GM11168 (cell line): ENCODE measurements around the gene DRC7.
"Not testable (repeated sequence)": the region's sequence is repeated elsewhere in the genome, so short reads cannot be mapped to it uniquely, and the experiment has no call there.

Experiments used
- in situ Hi-C: fragments of 300-500 bp; cut with MboI; formaldehyde crosslinking; loops from one replicate; pipeline ENCODE4 v1.12.0; 2022; ENCODE audit warnings: low sequenced_read_pairs; ENCODE audit not compliant: unreplicated experiment

DRC7 gene

GRCh38 chr16:57706717-57707116, 12.1 kb downstream of the DRC7 start:
- in situ Hi-C loops, result no loop called here

DNA sequence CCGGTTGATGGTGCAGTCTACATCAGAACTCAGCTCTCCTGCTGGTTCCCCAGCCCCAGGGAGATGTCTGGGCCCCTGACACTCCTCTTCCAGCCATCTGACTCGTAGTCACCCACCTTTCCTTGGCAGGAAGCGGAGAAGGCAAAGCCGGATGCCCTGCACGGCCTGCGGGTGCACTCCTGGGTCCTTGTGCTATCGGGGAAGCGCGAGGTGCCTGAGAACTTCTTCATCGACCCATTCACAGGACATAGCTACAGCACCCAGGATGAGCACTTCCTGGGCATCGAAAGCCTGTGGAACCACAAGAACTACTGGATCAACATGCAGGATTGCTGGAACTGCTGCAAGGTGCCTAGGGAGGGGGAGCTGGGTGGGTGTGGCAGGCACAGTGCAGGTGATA, 12.7 kb downstream of the DRC7 start:
- in situ Hi-C loops, result no loop called here

DNA sequence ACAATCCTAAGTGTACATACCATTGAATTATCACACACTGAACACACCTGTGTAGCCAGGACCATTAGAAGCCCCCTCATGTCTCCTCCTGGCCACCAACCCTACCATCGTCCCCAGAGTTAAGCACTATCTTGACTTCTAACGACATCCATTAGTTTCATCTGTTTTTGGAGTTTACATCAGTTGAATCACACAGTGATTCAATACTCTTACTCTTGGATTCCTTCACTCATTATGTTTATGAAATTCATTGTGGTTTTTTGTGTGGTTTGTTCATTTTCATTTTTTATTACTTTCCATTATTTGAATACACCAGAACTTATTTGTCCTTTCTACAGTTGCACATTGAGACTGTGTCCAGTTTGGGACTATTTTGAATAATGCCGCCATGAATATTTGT, 13.6 kb downstream of the DRC7 start:
- in situ Hi-C loops, result no loop called here

DNA sequence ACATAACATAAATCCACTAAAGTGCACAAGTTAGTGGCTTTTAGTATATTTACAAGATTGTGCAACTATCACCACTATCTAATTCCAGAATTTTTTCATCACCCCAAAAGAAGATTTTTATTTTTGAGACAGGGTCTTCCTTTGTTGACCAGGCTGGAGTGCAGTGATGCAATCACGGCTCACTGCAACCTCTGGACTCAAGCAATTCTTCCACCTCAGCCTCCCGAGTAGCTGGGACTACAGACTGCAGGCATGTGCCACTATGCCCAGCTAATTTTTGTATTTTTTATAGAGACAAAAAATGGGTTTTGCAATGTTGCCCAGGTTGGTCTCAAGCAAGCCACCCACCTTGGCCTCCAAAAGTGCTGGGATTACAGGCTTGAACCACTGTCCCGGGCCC, 15.1 kb downstream of the DRC7 start:
- in situ Hi-C loops, result no loop called here

DNA sequence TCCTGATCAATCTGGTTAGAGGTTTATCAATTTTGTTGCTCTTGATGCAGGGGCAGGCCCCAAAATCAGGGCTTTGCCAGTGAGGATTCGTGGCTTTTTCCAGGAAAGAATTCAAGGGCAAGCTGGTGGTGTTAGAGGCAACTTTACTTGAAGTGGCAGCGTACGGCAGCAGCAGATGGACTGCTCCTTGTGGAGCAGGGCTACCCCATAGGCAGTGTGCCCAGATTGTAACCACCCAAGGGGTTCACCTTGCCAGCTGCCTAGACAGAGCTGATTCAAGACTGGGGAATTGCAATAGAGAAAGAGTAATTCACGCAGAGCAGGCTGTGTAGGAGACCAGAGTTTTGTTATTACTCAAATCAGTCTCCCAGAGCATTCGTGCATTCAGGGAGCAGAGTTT, 16.7 kb downstream of the DRC7 start:
- in situ Hi-C loops, result no loop called here

DNA sequence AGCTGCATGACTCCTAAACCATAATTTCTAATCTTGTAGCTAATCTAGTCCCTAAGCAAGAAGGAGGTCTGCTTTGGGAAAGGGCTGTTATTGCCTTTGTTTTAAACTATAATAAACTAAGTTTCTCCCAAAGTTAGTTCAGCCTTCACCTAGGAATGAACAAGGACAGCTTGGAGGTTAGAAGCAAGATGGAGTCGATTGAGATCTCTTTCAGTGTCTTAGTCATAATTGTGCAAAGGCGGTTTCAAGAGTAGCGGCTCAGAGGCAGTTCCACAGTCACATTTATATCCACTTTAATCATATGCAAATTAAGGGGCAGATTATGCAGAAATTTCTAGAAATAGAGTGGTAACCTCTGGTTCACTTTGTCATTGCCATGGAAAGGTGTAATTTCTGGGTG, 17.4 kb downstream of the DRC7 start:
- in situ Hi-C loops, result no loop called here

GRCh38 chr16:57712569-57712968, 18.0 kb downstream of the DRC7 start:
- in situ Hi-C loops, result not testable (repeated sequence)

- in situ Hi-C loops, result no loop called here
These were observed 19.0 kb downstream of the DRC7 start for GRCh38 chr16:57713596-57713995.

- in situ Hi-C loops, result no loop called here
These were observed 19.4 kb downstream of the DRC7 start for GRCh38 chr16:57714047-57714446.

- in situ Hi-C loops, result no loop called here
These were observed 25.6 kb downstream of the DRC7 start for GRCh38 chr16:57720142-57720575.

GRCh38 chr16:57721356-57722209, 27.0 kb downstream of the DRC7 start:
- in situ Hi-C loops, result no loop called here

- in situ Hi-C loops, result no loop called here
These were observed 27.5 kb downstream of the DRC7 start for GRCh38 chr16:57722210-57722499.

- in situ Hi-C loops, result no loop called here
These were observed 28.0 kb downstream of the DRC7 start for GRCh38 chr16:57722651-57723050.

DNA sequence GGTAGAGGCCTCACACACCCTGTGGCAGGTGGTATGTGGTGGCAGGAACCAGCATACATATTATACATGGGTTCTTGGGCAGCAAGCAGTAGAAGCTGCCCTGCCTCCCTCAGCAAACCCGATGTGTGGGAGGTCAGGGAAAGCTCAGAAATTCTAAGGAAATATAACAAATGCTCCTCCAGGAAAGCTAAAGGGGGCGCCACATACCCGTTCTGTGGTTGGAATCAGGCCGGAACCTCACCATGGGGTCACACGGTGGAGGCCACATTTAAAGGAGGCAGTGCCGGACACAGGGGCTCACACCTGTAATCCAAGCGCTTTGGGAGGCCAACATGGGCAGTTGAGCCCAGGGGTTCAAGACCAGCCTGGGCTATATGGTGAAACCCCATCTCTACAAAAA, 28.6 kb downstream of the DRC7 start:
- in situ Hi-C loops, result no loop called here

DNA sequence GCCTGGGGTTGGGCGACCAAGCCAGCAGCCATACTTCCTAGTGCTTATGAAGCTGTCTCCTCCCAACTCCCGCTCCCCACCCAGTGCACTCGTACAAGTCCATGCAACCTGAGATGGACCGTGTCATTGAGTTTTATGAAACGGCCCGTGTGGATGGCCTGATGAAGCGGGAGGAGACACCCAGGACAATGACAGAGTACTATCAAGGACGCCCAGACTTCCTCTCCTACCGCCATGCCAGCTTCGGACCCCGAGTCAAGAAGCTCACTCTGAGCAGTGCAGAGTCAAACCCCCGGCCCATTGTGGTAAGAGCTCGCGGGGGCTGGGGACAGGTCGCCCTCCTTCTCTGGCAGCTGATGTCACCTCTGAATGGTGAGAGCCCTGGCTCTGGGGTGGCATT, 29.9 kb downstream of the DRC7 start:
- in situ Hi-C loops, result no loop called here

GRCh38 chr16:57725151-57725550, 30.5 kb downstream of the DRC7 start:
- in situ Hi-C loops, result no loop called here

DNA sequence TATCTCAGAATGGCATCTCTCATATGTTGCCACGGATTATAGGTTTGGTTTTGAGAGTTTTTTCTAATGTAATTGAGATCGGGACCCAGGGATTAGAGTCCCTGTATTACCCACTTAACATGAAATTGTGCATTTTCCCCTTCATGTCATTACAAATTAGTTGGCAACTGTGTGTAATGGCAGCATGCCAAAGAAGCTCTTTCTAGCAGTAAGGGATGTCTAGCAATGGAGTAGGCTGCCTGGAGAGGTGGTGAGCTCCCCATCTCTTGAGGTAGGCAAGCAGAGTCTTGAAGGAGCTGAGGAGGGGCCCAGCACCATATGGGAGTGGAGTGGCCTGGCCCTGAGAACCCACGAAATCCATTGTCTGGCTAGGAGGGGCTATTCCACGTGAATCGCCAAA, 30.9 kb downstream of the DRC7 start:
- in situ Hi-C loops, result no loop called here

GRCh38 chr16:57725976-57726375, 31.4 kb downstream of the DRC7 start:
- in situ Hi-C loops, result no loop called here

DNA sequence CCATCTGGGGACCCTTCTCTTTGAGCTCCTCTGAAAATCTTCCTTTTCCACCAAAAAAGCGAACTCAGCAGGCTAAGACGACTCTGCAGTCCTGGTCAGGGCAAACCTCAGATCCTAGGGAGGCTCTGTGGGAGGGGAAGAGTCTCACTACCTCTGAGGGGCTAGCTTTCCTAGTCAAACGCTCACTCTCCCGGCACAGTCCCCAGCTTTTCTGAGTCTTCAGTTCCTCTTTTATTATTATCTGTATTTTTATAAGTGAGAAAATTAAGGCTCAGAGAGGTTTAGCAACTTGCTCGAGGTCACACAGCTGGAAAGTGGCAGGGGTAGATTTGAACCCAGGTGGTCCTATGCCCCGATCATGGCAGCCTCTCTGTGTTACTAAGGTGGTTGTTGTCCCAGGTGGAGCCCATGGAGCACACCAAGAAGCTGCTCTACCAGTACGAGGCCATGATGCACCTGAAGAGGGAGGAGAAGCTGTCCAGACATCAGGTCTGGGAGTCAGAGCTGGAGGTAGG, 31.9 kb downstream of the DRC7 start:
- in situ Hi-C loops, result no loop called here

GRCh38 chr16:57727610-57728009, 33.0 kb downstream of the DRC7 start:
- in situ Hi-C loops, result no loop called here

GRCh38 chr16:57728336-57729181, 34.0 kb downstream of the DRC7 start:
- in situ Hi-C loops, result no loop called here

- in situ Hi-C loops, result no loop called here
These were observed 34.5 kb downstream of the DRC7 start for GRCh38 chr16:57729182-57729484.
